ENCODE data around the gene ITGA11.

DNA sequence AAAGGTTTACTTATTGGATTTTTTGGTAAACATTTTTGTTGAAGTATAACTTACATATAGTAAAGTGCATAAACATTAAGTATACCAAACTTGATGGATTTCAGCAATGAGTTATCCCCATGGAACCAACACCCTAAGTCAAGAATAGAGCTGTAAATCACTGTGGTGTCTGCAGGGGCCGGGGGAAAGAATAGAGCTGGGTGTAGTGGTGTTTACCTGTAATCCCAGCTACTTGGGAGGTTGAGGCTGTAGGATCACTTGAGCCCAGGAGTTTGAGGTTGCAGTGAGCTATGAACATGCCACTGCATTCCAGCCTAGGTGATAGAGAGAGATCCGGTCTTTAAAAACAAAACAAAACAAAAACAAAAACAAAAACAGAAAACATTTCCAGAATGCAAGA is 167.7 kb downstream of the ITGA11 start:
- no peak for TF ChIP-seq POLR2A (IDR thresholded peaks at IDR 0.05; ENCODE audit: low read depth, low read length)
- no peak for TF ChIP-seq POLR2AphosphoS5 (IDR thresholded peaks at IDR 0.05; ENCODE audit: low read depth, low read length)
- no peak for TF ChIP-seq TAF1 (IDR thresholded peaks at IDR 0.05; ENCODE audit: low read depth, low read length)
- TF ChIP-seq SPI1 (IDR thresholded peaks at IDR 0.05; ENCODE audit: low read depth, low read length): no peak

Data from GM12891 (cell line).